ENCODE data around the gene PCSK4. TPM values are rescaled to one million over a fixed set of nuclear protein-coding genes. Genes with fewer than 3 reads are reported as not detected.

PCSK4 gene
- total and polyA plus RNA-seq, 9 of the 15 experiments (the other 6 are each of a cell fraction or from before 2014, with no cell fraction given): 0.01 to 9.1 (median 2.1) TPM; not detected in 1

- TF ChIP-seq HMGXB4 (CRISPR knock-in tag; IDR thresholded peaks at IDR 0.05) (peak; percentile 59; the same call in 1 of the 2 replicates), AFF1 (IDR thresholded peaks at IDR 0.05; ENCODE audit: low read depth in 1 of 2, partially characterized antibody in 2 of 2) (peak in 1 of 2 experiments; percentile 87), ESRRB (CRISPR knock-in tag; IDR thresholded peaks at IDR 0.05; ENCODE audit: borderline replicate concordance) (no peak), STAG1 (CRISPR knock-in tag; IDR thresholded peaks at IDR 0.05; ENCODE audit: borderline replicate concordance) (0 out of 2 replicates have a peak, but pooled peaks have one; percentile 38), ZNF586 (CRISPR knock-in tag; conservative IDR thresholded peaks at IDR 0.05) (no peak), ETV1 (tag; conservative IDR thresholded peaks at IDR 0.05; ENCODE audit: low read depth) (peak; percentile 85), EGR1 (conservative IDR thresholded peaks at IDR 0.05) (peak; percentile 66), CBX8 (IDR thresholded peaks at IDR 0.05; ENCODE audit: borderline replicate concordance, extremely low read depth, low read depth, low read length, poor library complexity, severe bottlenecking) (no peak), HIVEP1 (CRISPR knock-in tag; IDR thresholded peaks at IDR 0.05) (no peak), ZNF133 (CRISPR knock-in tag; IDR thresholded peaks at IDR 0.05) (no peak), TCF7 (IDR thresholded peaks at IDR 0.05; ENCODE audit: borderline replicate concordance) (peak; percentile 21; the same call in 1 of the 2 replicates), RNF2 (IDR thresholded peaks at IDR 0.05) (peak; percentile 79; the same call in 1 of the 2 replicates), SMARCB1 (IDR thresholded peaks at IDR 0.05; ENCODE audit: insufficient read length, low read depth) (no peak), LCOR (CRISPR knock-in tag; IDR thresholded peaks at IDR 0.05) (peak; percentile 94)
- TF ChIP-seq, protein P1, sequence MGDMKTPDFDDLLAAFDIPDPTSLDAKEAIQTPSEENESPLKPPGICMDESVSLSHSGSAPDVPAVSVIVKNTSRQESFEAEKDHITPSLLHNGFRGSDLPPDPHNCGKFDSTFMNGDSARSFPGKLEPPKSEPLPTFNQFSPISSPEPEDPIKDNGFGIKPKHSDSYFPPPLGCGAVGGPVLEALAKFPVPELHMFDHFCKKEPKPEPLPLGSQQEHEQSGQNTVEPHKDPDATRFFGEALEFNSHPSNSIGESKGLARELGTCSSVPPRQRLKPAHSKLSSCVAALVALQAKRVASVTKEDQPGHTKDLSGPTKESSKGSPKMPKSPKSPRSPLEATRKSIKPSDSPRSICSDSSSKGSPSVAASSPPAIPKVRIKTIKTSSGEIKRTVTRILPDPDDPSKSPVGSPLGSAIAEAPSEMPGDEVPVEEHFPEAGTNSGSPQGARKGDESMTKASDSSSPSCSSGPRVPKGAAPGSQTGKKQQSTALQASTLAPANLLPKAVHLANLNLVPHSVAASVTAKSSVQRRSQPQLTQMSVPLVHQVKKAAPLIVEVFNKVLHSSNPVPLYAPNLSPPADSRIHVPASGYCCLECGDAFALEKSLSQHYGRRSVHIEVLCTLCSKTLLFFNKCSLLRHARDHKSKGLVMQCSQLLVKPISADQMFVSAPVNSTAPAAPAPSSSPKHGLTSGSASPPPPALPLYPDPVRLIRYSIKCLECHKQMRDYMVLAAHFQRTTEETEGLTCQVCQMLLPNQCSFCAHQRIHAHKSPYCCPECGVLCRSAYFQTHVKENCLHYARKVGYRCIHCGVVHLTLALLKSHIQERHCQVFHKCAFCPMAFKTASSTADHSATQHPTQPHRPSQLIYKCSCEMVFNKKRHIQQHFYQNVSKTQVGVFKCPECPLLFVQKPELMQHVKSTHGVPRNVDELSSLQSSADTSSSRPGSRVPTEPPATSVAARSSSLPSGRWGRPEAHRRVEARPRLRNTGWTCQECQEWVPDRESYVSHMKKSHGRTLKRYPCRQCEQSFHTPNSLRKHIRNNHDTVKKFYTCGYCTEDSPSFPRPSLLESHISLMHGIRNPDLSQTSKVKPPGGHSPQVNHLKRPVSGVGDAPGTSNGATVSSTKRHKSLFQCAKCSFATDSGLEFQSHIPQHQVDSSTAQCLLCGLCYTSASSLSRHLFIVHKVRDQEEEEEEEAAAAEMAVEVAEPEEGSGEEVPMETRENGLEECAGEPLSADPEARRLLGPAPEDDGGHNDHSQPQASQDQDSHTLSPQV (IDR thresholded peaks at IDR 0.05): peak; percentile 64; the same call in 1 of the 2 replicates
Measured at GRCh38 chr19:1438035-1438932, 51.9 kb downstream of the PCSK4 start, which contains the start of gene RPS15 (continued).
